ENCODE measurements around the gene SRF. TPM values are rescaled to one million over a fixed set of nuclear protein-coding genes. Genes with fewer than 3 reads are reported as not detected.

SRF gene
- total RNA-seq, 1 donor from 2014 or later = 10.8 TPM

GRCh38 chr6:43221046-43221972, 50.2 kb downstream of the SRF start:
- TF ChIP-seq CTCF (IDR thresholded peaks at IDR 0.05; ENCODE audit: insufficient read depth, low read length, severe bottlenecking) = no peak

DNA sequence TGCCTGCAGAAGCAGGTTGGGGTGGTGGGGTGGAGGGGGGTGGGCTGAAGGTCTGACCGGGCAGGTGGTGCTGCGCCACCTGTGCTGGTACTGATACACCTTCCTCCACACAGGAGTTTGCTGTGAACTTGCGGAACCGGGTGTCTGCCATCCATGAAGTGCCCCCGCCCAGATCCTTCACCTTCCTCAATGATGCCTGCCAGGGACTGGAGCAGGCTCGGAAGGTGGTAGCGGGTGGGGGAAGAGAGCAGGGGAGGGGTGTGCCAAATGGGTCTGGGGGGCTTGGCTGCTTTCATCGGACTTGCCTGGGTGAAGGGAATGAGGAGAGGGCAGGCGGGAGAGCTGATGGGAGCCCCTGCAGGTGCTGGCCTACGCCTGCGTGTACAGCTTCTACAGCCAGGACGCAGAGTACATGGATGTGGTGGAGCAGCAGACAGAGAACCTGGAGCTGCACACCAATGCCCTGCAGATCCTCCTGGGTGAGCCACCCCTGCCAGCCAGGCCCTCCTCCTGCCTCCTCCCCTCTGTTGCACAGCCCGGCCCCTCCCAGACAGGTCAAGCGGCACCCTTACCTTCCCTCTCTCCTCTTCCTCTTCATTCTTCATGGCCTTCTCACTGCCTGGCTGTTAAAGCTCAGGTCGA, 51.5 kb downstream of the SRF start:
- no peak for TF ChIP-seq CTCF (IDR thresholded peaks at IDR 0.05; ENCODE audit: insufficient read depth, low read length, severe bottlenecking)
- Histone ChIP-seq H3K4me3 (ENCODE audit: low read depth, low read length) (no peak overlapping the region), H3K36me3 (ENCODE audit: control insufficient read depth, insufficient read depth, low read length) (peaks cover 22% of the 10 kb centered on the region), H3K27me3 (ENCODE audit: control insufficient read depth, insufficient read depth, low read length) (no peaks in the 10 kb centered on the region)
- DNase-seq (ENCODE audit: low read depth) (no peak), FAIRE-seq (no peak)

More at GRCh38 chr6:43221046-43221972, 50.2 kb downstream of the SRF start:
- peaks cover 26% of the 10 kb centered on the region for H3K36me3 ChIP-seq (ENCODE audit: control insufficient read depth, insufficient read depth, low read length)
- FAIRE-seq (no peak), DNase-seq (ENCODE audit: low read depth) (peak; percentile 5)
- no peaks in the 10 kb centered on the region for H3K27me3 ChIP-seq (ENCODE audit: control insufficient read depth, insufficient read depth, low read length)
- no peak overlapping the region for H3K4me3 ChIP-seq (ENCODE audit: low read depth, low read length)

DNA sequence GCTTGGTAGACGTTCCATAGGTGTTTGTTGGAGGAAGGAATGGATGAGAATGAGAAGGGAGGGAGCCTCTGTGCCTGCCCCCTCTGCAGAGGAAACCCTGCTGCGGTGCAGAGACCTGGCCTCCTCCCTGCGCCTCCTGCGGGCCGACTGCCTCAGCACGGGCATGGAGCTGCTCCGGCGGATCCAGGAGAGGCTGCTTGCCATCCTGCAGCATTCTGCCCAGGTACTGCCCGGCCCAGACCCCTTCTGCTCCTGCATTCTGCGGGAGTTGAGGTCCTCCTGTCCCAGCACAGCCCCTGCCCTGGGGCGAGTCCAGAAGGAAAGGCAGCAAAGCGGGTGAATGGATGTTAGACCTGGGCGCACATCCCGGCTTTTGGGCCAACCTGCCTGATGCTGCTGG, 52.1 kb downstream of the SRF start:
- H3K27me3 ChIP-seq (ENCODE audit: control insufficient read depth, insufficient read depth, low read length) = no peaks in the 10 kb centered on the region
- no peak overlapping the region for H3K4me3 ChIP-seq (ENCODE audit: low read depth, low read length)
- FAIRE-seq = no peak
- no peak for DNase-seq (ENCODE audit: low read depth)
- peaks cover 21% of the 10 kb centered on the region for H3K36me3 ChIP-seq (ENCODE audit: control insufficient read depth, insufficient read depth, low read length)
- TF ChIP-seq CTCF (IDR thresholded peaks at IDR 0.05; ENCODE audit: insufficient read depth, low read length, severe bottlenecking) = no peak

DNA sequence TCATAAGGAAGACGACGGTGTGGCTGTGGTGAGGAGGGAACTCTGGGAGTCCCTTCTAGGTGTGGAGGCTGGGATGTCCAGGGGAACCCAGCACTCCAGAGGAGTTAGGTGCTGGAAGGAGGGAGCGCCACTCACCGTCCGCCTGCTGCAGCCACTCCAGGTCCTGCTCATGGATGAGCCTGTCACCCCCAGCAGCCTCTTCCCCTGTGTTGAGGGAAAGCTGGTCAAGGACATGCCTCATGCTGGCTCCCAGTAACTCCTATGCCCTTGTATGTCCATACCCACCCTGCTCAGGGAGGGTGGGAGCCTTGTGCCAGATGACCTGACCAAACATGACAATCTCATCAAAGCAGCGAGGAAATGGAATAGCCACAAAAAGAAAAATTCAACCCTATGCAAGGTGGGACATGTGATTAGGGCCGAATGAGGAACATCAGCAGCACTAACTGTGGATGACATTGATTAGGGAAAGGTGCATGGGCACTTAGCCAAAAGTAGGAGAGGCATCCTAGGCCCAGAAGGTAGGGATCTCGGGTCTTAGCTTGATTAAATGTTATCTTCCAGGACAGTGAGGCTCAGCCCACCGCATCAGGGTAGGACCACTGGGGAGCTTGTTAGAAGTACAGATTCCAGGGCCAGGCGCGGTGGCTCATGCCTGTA, 55.3 kb downstream of the SRF start:
- peaks cover 11% of the 10 kb centered on the region for H3K36me3 ChIP-seq (ENCODE audit: control insufficient read depth, insufficient read depth, low read length)
- DNase-seq (ENCODE audit: low read depth) (no peak), FAIRE-seq (no peak)
- H3K4me3 ChIP-seq (ENCODE audit: low read depth, low read length) = no peak overlapping the region
- no peak for TF ChIP-seq CTCF (IDR thresholded peaks at IDR 0.05; ENCODE audit: insufficient read depth, low read length, severe bottlenecking)
- peaks cover 2% of the 10 kb centered on the region for H3K27me3 ChIP-seq (ENCODE audit: control insufficient read depth, insufficient read depth, low read length)

DNA sequence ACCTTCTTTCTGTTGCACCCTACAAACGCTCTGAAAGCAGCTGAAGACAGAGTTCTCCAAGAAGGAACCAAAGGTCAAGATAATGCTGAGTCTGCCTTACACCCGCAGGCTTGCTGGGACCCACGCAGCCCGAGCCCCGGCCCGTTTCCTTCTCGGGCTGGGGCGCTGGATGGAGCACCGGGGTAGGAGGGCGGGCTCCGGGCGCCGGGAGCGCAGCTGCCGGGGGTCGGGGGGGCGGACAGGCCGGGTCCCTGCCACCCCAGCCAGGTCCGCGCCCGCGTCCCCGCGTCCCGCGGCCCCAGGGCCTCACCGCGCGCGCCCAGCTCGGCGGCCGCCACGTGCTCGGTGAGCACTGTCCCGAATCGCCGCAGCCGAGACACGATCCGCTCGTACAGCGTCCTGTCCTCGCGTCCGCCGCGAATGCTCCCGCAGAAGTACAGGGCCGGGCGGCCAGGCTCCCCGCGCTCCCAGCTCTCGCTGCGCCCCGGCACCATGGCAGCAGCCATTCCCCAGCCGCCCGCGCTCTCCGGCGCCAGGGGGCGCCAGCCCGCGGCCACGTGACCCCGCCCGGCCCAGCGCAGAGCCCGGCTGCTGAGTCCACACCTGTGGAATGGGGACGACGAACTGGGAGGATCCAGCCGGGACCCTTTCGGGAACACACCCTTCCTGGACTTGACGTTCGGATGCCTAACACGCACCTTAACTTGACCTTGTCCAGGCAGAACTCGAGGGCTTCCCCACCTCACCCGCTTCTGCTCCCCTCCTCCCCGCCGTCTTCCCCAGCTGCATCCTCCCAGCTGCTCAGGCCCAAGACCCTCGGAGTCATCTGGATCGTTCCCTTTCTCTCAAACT, 58.1 kb downstream of the SRF start, which contains the start of gene DNPH1:
DNPH1 (minus strand) TSS at position 531 of the 852 bp plus-strand sequence; CDS start at position 506, 25 bp downstream.
- FAIRE-seq = no peak
- H3K36me3 ChIP-seq (ENCODE audit: control insufficient read depth, insufficient read depth, low read length) = peaks cover 2% of the 10 kb centered on the region
- DNase-seq (ENCODE audit: low read depth) = peak; percentile 53
- H3K4me3 ChIP-seq (ENCODE audit: low read depth, low read length) = peak within 1 kb of the TSS; percentile 54
- peak; percentile 81 for TF ChIP-seq CTCF (IDR thresholded peaks at IDR 0.05; ENCODE audit: insufficient read depth, low read length, severe bottlenecking)
- H3K27me3 ChIP-seq (ENCODE audit: control insufficient read depth, insufficient read depth, low read length) = peaks cover 2% of the 10 kb centered on the region

All from bronchial epithelial cell (primary cell).